COR-L47 (cell line): Measurements from ENCODE around the gene SKIDA1.

Experiments
- DNase-seq: peaks from one replicate; lab custom pipeline; 2025; lab: John Stamatoyannopoulos, UW

The SKIDA1 gene

GRCh38 chr10:21501731-21502347, 23.6 kb downstream of the SKIDA1 start:
- DNase-seq: no peak

GRCh38 chr10:21501091-21501490, 24.4 kb downstream of the SKIDA1 start:
- no peak for DNase-seq

GRCh38 chr10:21500578-21500910, 24.9 kb downstream of the SKIDA1 start:
- no peak for DNase-seq

- DNase-seq: no peak
These were observed 25.5 kb downstream of the SKIDA1 start for GRCh38 chr10:21499701-21500577.

- no peak for DNase-seq
These were observed 26.5 kb downstream of the SKIDA1 start for GRCh38 chr10:21498986-21499385.

- DNase-seq: no peak
These were observed 27.1 kb downstream of the SKIDA1 start for GRCh38 chr10:21498377-21498776.

GRCh38 chr10:21497177-21497807, 28.2 kb downstream of the SKIDA1 start:
- peak; percentile 81 for DNase-seq

- peak; percentile 39 for DNase-seq
These were observed 28.9 kb downstream of the SKIDA1 start for GRCh38 chr10:21496343-21497176.

- DNase-seq: peak; percentile 57
These were observed 29.6 kb downstream of the SKIDA1 start for GRCh38 chr10:21495752-21496342.

- DNase-seq: no peak
These were observed 30.3 kb downstream of the SKIDA1 start for GRCh38 chr10:21495002-21495751.

GRCh38 chr10:21494191-21495001, 31.1 kb downstream of the SKIDA1 start:
- DNase-seq: no peak

- no peak for DNase-seq
These were observed 31.7 kb downstream of the SKIDA1 start for GRCh38 chr10:21493784-21494183.

GRCh38 chr10:21492421-21492820, 33.1 kb downstream of the SKIDA1 start:
- DNase-seq: no peak

- no peak for DNase-seq
These were observed 34.8 kb downstream of the SKIDA1 start for GRCh38 chr10:21490711-21491105.

GRCh38 chr10:21490028-21490710, 35.3 kb downstream of the SKIDA1 start:
- no peak for DNase-seq

- no peak for DNase-seq
These were observed 36.5 kb downstream of the SKIDA1 start for GRCh38 chr10:21488957-21489446.

- no peak for DNase-seq
These were observed 37.1 kb downstream of the SKIDA1 start for GRCh38 chr10:21488246-21488956.

GRCh38 chr10:21487416-21488180, 37.9 kb downstream of the SKIDA1 start:
- DNase-seq: no peak
